Esophagus muscularis mucosa (tissue), 4 donors: ENCODE data around the gene MATCAP1. TPM values are rescaled to one million over a fixed set of nuclear protein-coding genes. Genes with fewer than 3 reads are reported as not detected.

Experiments
- DNase-seq: peaks from one replicate; pipeline ENCODE4 v3.0.0-alpha.2; 2017; ENCODE audit errors: extremely low spot score
- H3K27ac ChIP-seq, 4 donors: fragments of 200-600 bp; sonication (generic); replicated peaks in 1 of 4; 1 replicate in 3 of 4; 2 replicates in 1 of 4; pipeline ENCODE4 v1.5.1; 2016 to 2019; ENCODE audit warnings: mild to moderate bottlenecking in 1 of 4
- H3K27me3 ChIP-seq, 4 donors: fragments of 200-600 bp; sonication (generic); one replicate each; pipeline versions ENCODE4 v1.5.1 to v1.6.0; 2016 to 2019
- H3K36me3 ChIP-seq, 4 donors: fragments of 200-600 bp; sonication (generic); one replicate each; pipeline ENCODE4 v1.5.1; 2016 to 2019
- H3K4me1 ChIP-seq, 4 donors: fragments of 200-600 bp; sonication (generic); one replicate each; pipeline ENCODE4 v1.5.1; 2016 to 2019
- H3K4me3 ChIP-seq, 4 donors: fragments of 200-600 bp; sonication (generic); 1 replicate in 2 of 4; 2 replicates in 2 of 4; pipeline ENCODE4 v1.5.1; 2016 to 2019; ENCODE audit warnings: mild to moderate bottlenecking in 4 of 4, moderate library complexity in 1 of 4
- H3K9me3 ChIP-seq, 4 donors: fragments of 200-600 bp; sonication (generic); 1 replicate in 3 of 4; 2 replicates in 1 of 4; pipeline ENCODE4 v1.5.1; 2016 to 2019
- CTCF ChIP-seq, 3 experiments: fragments of 200-600 bp in 2 of 3; fragments of 450-650 bp in 1 of 3; sonication (generic) in 2 of 3; IDR thresholded peaks; one replicate each; pipeline ENCODE4 v1.5.1; 2017 to 2019; ENCODE audit warnings: antibody characterized with exemption in 3 of 3, mild to moderate bottlenecking in 2 of 3, moderate library complexity in 1 of 3
- EP300 ChIP-seq: sonication (generic); formaldehyde crosslinking; IDR thresholded peaks from one replicate; pipeline ENCODE4 v1.6.1; 2017; ENCODE audit warnings: antibody characterized with exemption
- POLR2A ChIP-seq: fragments of 450-650 bp; IDR thresholded peaks from one replicate; pipeline ENCODE4 v1.6.1; 2017; ENCODE audit warnings: antibody characterized with exemption, moderate library complexity, mild to moderate bottlenecking, low read depth
- POLR2AphosphoS5 ChIP-seq, 2 donors: sonication (generic); formaldehyde crosslinking; IDR thresholded peaks; one replicate each; pipeline ENCODE4 v1.6.1; 2017; ENCODE audit warnings: antibody characterized with exemption in 2 of 2
- WGBS: methylation state at CpG from one replicate; pipeline ENCODE4 v1.1.5; 2018; 5-methylcytosine and 5-hydroxymethylcytosine counted together
- intact Hi-C: fragments of 100-400 bp; cut with DNase I; formaldehyde crosslinking; loops from one replicate; pipeline ENCODE4 v1.15.1; 2023
- total RNA-seq, 4 donors: library from RNA; depleted of rRNA; stranded (reverse); fragments of >200 nt; gene quantifications; one replicate each; pipeline versions ENCODE4 v1.1.0 to v1.2.1, GENCODE V29; 2016

Gene MATCAP1
- total RNA-seq, 4 donors from 2014 or later = 7.8 to 17.7 (median 11.2) TPM

GRCh38 chr16:67148656-67149275 lies 35.0 kb downstream of the MATCAP1 start:
- Histone ChIP-seq H3K27me3 (no peaks in the 10 kb centered on the region), H3K27ac (no peak overlapping the region), H3K4me1 (peaks cover 7 to 32% (median 23%) of the 10 kb centered on the region in 4 donors), H3K36me3 (peaks cover 31 to 62% (median 53%) of the 10 kb centered on the region in 4 donors), H3K9me3 (no peaks in the 10 kb centered on the region), H3K4me3 (no peak overlapping the region)
- intact Hi-C loops = no loop called here
- 92% methylated on average over 5 of the region's 11 CpGs for WGBS
- TF ChIP-seq CTCF (IDR thresholded peaks at IDR 0.05) (no peak), POLR2A (no peak), POLR2AphosphoS5 (IDR thresholded peaks at IDR 0.05) (no peak), EP300 (no peak)
- no peak for DNase-seq

GRCh38 chr16:67148221-67148620 lies 35.5 kb downstream of the MATCAP1 start:
- Histone ChIP-seq H3K36me3 (peaks cover 37 to 67% (median 58%) of the 10 kb centered on the region in 4 donors), H3K27ac (no peak overlapping the region), H3K4me3 (no peak overlapping the region), H3K27me3 (no peaks in the 10 kb centered on the region), H3K9me3 (no peaks in the 10 kb centered on the region), H3K4me1 (peaks cover 7 to 32% (median 23%) of the 10 kb centered on the region in 4 donors)
- intact Hi-C loops = no loop called here
- WGBS = 93% methylated on average over 2 of the region's 2 CpGs
- TF ChIP-seq CTCF (IDR thresholded peaks at IDR 0.05) (no peak), POLR2A (no peak), EP300 (no peak), POLR2AphosphoS5 (IDR thresholded peaks at IDR 0.05) (no peak)
- DNase-seq = no peak

GRCh38 chr16:67147437-67148140 lies 36.2 kb downstream of the MATCAP1 start:
- intact Hi-C loops = no loop called here
- 98% methylated on average over 4 of the region's 4 CpGs for WGBS
- Histone ChIP-seq H3K36me3 (peaks cover 40 to 74% (median 65%) of the 10 kb centered on the region in 4 donors), H3K4me3 (no peak overlapping the region), H3K9me3 (no peaks in the 10 kb centered on the region), H3K4me1 (peaks cover 7 to 32% (median 23%) of the 10 kb centered on the region in 4 donors), H3K27me3 (no peaks in the 10 kb centered on the region), H3K27ac (no peak overlapping the region)
- no peak for TF ChIP-seq POLR2A
- TF ChIP-seq CTCF (IDR thresholded peaks at IDR 0.05) = no peak
- no peak for TF ChIP-seq EP300
- TF ChIP-seq POLR2AphosphoS5 (IDR thresholded peaks at IDR 0.05) = no peak
- no peak for DNase-seq

GRCh38 chr16:67146523-67147357 lies 37.0 kb downstream of the MATCAP1 start:
- peaks cover 48 to 82% (median 73%) of the 10 kb centered on the region in 4 donors for H3K36me3 ChIP-seq
- TF ChIP-seq POLR2AphosphoS5 (IDR thresholded peaks at IDR 0.05) (no peak), EP300 (no peak), CTCF (IDR thresholded peaks at IDR 0.05) (no peak), POLR2A (no peak)
- no peak overlapping the region for H3K27ac ChIP-seq
- WGBS = 74% methylated on average over 6 of the region's 7 CpGs
- no peak for DNase-seq
- H3K4me1 ChIP-seq = peaks cover 7 to 30% (median 23%) of the 10 kb centered on the region in 4 donors
- H3K27me3 ChIP-seq = no peaks in the 10 kb centered on the region
- no peak overlapping the region for H3K4me3 ChIP-seq
- intact Hi-C loops = no loop called here
- H3K9me3 ChIP-seq = no peaks in the 10 kb centered on the region
